Upper lobe of left lung (tissue), 6 donors: ENCODE data around the gene USP53. TPM values are rescaled to one million over a fixed set of nuclear protein-coding genes. Genes with fewer than 3 reads are reported as not detected.

Experiments used
- ATAC-seq, 2 donors: fragments of 200-7000 bp; cut with Tn5 transposase; one replicate each; pipeline ENCODE4 v1.9.1; 2022; ENCODE audit warnings: mild to moderate bottlenecking in 2 of 2, moderate library complexity in 2 of 2; ENCODE audit not compliant: low FRiP score in 2 of 2
- DNase-seq, 2 donors: peaks; one replicate each; pipeline ENCODE4 v3.0.0-alpha.2; 2019 to 2020
- H3K27ac ChIP-seq, 4 donors: fragments of 200-600 bp; sonication (generic); one replicate each; pipeline ENCODE4 v1.5.1; 2016 to 2019
- H3K27me3 ChIP-seq, 4 donors: fragments of 200-600 bp; sonication (generic); one replicate each; pipeline ENCODE4 v1.5.1; 2017 to 2019
- H3K36me3 ChIP-seq, 4 donors: fragments of 200-600 bp; sonication (generic); one replicate each; pipeline ENCODE4 v1.5.1; 2016 to 2019
- H3K4me1 ChIP-seq, 4 donors: fragments of 200-600 bp; sonication (generic); one replicate each; pipeline ENCODE4 v1.5.1; 2018 to 2019
- H3K4me3 ChIP-seq, 4 donors: fragments of 200-600 bp; sonication (generic); one replicate each; pipeline ENCODE4 v1.5.1; 2017 to 2019; ENCODE audit warnings: mild to moderate bottlenecking in 2 of 4, moderate library complexity in 1 of 4
- H3K9me3 ChIP-seq, 4 donors: fragments of 200-600 bp; sonication (generic); one replicate each; pipeline ENCODE4 v1.5.1; 2018 to 2019
- CTCF ChIP-seq, 6 experiments: fragments of 450-650 bp in 4 of 6; fragments of 200-600 bp in 2 of 6; sonication (generic) in 2 of 6; IDR thresholded peaks; one replicate each; pipeline ENCODE4 v1.5.1; 2016 to 2019; ENCODE audit warnings: antibody characterized with exemption in 6 of 6
- EP300 ChIP-seq, 4 donors: sonication (generic); formaldehyde crosslinking; IDR thresholded peaks; one replicate each; pipeline ENCODE4 v1.5.1; 2017; ENCODE audit warnings: antibody characterized with exemption in 4 of 4, control low read depth in 2 of 4
- POLR2A ChIP-seq, 4 donors: fragments of 450-650 bp; IDR thresholded peaks; one replicate each; pipeline ENCODE4 v1.5.1; 2016 to 2017; ENCODE audit warnings: antibody characterized with exemption in 4 of 4, mild to moderate bottlenecking in 2 of 4
- POLR2AphosphoS5 ChIP-seq, 2 donors: sonication (generic); formaldehyde crosslinking; IDR thresholded peaks; one replicate each; pipeline ENCODE4 v1.5.1; 2017; ENCODE audit warnings: antibody characterized with exemption in 2 of 2
- WGBS, 2 donors: methylation state at CpG; one replicate each; pipeline ENCODE4 v1.1.5; 2017 to 2018; 5-methylcytosine and 5-hydroxymethylcytosine counted together
- total RNA-seq, 6 donors: library from RNA; depleted of rRNA in 4 of 6; stranded (reverse); fragments of >200 nt in 4 of 6; gene quantifications; one replicate each; pipeline versions ENCODE4 v1.1.0 to v1.2.1, GENCODE V29; 2016 to 2021
- donor health status: DM: no; HTN: no; CAD: no; lungs with moderate emphysema.
- donor health status: DM: no; HTN: yes; CAD: no; lungs with severe emphysema.

Gene USP53
- total RNA-seq, 6 donors from 2014 or later, result 44.4 to 130 (median 56.0) TPM

DNA sequence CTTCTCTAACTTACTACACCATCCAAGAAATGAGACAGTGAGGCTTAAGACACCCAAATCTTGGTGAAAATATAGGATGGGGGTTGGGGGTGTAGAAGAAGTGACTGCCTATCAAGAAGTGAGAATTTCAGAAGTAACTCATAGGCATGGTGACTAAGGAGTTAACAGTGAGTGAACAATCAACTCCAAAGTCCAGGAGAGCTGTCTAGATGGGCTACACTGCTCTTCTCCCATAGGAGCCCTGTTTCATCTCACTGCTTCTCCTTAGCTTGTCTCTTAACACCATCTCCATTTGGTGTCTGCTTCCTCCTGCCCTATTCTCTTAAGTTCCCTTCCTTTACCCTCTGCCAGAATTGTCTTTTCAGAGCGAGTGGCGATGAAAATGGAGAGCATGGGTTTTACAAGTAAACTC, 86.8 kb downstream of the USP53 start:
- DNase-seq (no peak), ATAC-seq (peak in 1 of 2 donors; percentile 17)
- WGBS, 2 donors, result 0 to 2% methylated on average over 2 of the region's 2 CpGs
- H3K9me3 ChIP-seq, result no peaks in the 10 kb centered on the region
- H3K4me1 ChIP-seq, result peaks cover 19 to 28% (median 22%) of the 10 kb centered on the region in 4 donors
- peaks cover 0 to 22% (median 4%) of the 10 kb centered on the region in 4 donors for H3K36me3 ChIP-seq
- H3K4me3 ChIP-seq, result peak overlapping the region; percentile 52 to 77 (median 60)
- H3K27me3 ChIP-seq, result no peaks in the 10 kb centered on the region
- H3K27ac ChIP-seq, result peak overlapping the region; percentile 92 to 96 (median 94)
- TF ChIP-seq CTCF (IDR thresholded peaks at IDR 0.05), result no peak
- no peak for TF ChIP-seq POLR2AphosphoS5 (IDR thresholded peaks at IDR 0.05)

- Histone ChIP-seq H3K4me1 (peaks cover 19 to 28% (median 22%) of the 10 kb centered on the region in 4 donors), H3K27me3 (no peaks in the 10 kb centered on the region), H3K36me3 (peaks cover 0 to 22% (median 4%) of the 10 kb centered on the region in 4 donors), H3K9me3 (no peaks in the 10 kb centered on the region), H3K27ac (peak overlapping the region; percentile 92 to 96 (median 94)), H3K4me3 (peak overlapping the region; percentile 52 to 77 (median 60))
- TF ChIP-seq POLR2AphosphoS5 (IDR thresholded peaks at IDR 0.05), result no peak
- TF ChIP-seq EP300 (IDR thresholded peaks at IDR 0.05), result no peak
- no peak for TF ChIP-seq CTCF (IDR thresholded peaks at IDR 0.05)
- TF ChIP-seq POLR2A (IDR thresholded peaks at IDR 0.05), result no peak
- 0 to 3% methylated on average over 9 of the region's 9 CpGs for WGBS, 2 donors
- DNase-seq, result no peak
- peak in 1 of 2 donors; percentile 13 for ATAC-seq
Measured at GRCh38 chr4:119299741-119300100, 87.2 kb downstream of the USP53 start.

- peak; percentile 98 for DNase-seq
- Histone ChIP-seq H3K27me3 (no peaks in the 10 kb centered on the region), H3K9me3 (no peaks in the 10 kb centered on the region), H3K4me3 (peak overlapping the region; percentile 52 to 77 (median 60)), H3K4me1 (peaks cover 19 to 28% (median 22%) of the 10 kb centered on the region in 4 donors), H3K27ac (peak overlapping the region; percentile 92 to 96 (median 94)), H3K36me3 (peaks cover 0 to 22% (median 4%) of the 10 kb centered on the region in 4 donors)
- peak; percentile 98 to 99 for ATAC-seq
- TF ChIP-seq POLR2A (IDR thresholded peaks at IDR 0.05) (peak in 3 of 4 donors; percentile 85 to 92 (median 86)), CTCF (IDR thresholded peaks at IDR 0.05) (peak in 4 of 6 experiments; percentile 3 to 38 (median 22)), EP300 (IDR thresholded peaks at IDR 0.05) (peak in 1 of 4 donors; percentile 37), POLR2AphosphoS5 (IDR thresholded peaks at IDR 0.05) (peak; percentile 80 to 92)
- WGBS, 2 donors, result 1% methylated on average over 14 to 54 of the region's 54 CpGs
Measured at GRCh38 chr4:119300101-119300978, 87.8 kb downstream of the USP53 start.

DNA sequence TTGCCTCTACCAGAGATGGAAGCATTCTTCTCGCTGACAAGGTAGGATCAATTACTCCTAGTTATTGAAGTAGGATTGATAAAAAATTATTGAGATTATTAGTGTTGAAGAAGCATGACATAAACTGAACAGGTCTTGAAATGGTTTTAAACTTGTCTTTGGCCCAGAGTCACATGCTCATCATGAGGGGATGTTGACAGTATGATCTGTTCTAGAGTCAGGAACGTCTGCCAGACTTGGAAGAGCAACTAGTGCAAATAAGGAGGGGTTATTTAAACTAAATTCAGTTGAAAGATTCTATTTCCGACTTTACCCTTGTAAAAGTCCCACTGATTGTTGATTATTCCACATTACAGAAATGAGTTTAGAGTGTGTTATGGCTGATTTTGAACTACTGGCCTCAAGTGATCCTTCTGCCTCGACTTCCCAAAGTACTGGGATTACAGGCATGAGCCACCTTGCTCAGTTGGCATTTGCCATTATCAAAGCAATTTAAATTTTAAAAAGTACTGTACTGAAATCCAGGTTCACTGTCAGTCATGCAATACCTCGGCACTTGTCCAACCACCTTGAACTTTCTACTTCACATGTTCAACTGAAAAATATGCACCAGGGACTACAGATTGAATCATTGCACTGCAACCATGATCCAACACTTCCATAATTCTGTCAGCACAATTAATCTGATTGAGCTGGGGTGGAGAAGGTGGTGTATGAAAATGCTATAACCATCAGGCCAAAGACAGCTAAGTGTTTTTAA, 89.7 kb downstream of the USP53 start:
- H3K27me3 ChIP-seq, result no peaks in the 10 kb centered on the region
- H3K4me3 ChIP-seq, result no peak overlapping the region
- H3K27ac ChIP-seq, result no peak overlapping the region
- WGBS, 2 donors, result 83 to 86% methylated on average over 5 of the region's 5 CpGs
- peaks cover 0 to 4% (median 2%) of the 10 kb centered on the region in 4 donors for H3K36me3 ChIP-seq
- DNase-seq, result no peak
- no peak for ATAC-seq
- no peaks in the 10 kb centered on the region for H3K9me3 ChIP-seq
- peaks cover 19 to 25% (median 21%) of the 10 kb centered on the region in 4 donors for H3K4me1 ChIP-seq
- TF ChIP-seq EP300 (IDR thresholded peaks at IDR 0.05) (no peak), CTCF (IDR thresholded peaks at IDR 0.05) (no peak), POLR2A (IDR thresholded peaks at IDR 0.05) (no peak), POLR2AphosphoS5 (IDR thresholded peaks at IDR 0.05) (no peak)
